MCF 10A (cell line): ENCODE results near the gene METTL21C. TPM values are rescaled to one million over a fixed set of nuclear protein-coding genes. Genes with fewer than 3 reads are reported as not detected.

Experiments used
- BruUV-seq: library from RNA; stranded (reverse); fragments of 400-500 nt; replicated peaks from 2 replicates; lab custom pipeline; 2021; lab: Mats Ljungman, UMichigan
- CTCF ChIA-PET: fragments of 300-600 bp; sonication (Branson Sonifier 250); formaldehyde crosslinking; extraction: SDS; loops from one replicate; lab custom pipeline; 2021; ENCODE audit warnings: antibody characterized with exemption, inconsistent platforms; lab: Yijun Ruan, JAX
- POLR2A ChIA-PET: fragments of 300-600, 350-650 bp; sonication (Branson Sonifier 250); formaldehyde crosslinking; extraction: SDS; loops from one replicate; lab custom pipeline; 2020; ENCODE audit warnings: antibody characterized with exemption, inconsistent platforms; lab: Yijun Ruan, JAX
- DNase-seq: peaks from one replicate; pipeline ENCODE4 v3.0.0-alpha.2; 2018; ENCODE audit not compliant: unreplicated experiment
- H3K27ac Mint-ChIP-seq: one replicate; pipeline ENCODE4 v1.8.0; 2022; ENCODE audit warnings: mild to moderate bottlenecking, low read depth, mixed read lengths; ENCODE audit not compliant: unreplicated experiment
- H3K27me3 Mint-ChIP-seq: one replicate; pipeline ENCODE4 v1.8.0; 2022; ENCODE audit warnings: mixed read lengths; ENCODE audit not compliant: insufficient read depth, unreplicated experiment
- H3K36me3 Mint-ChIP-seq: one replicate; pipeline ENCODE4 v1.8.0; 2022; ENCODE audit warnings: mild to moderate bottlenecking, moderate library complexity, mixed read lengths; ENCODE audit not compliant: insufficient read depth, unreplicated experiment
- H3K4me1 Mint-ChIP-seq: one replicate; pipeline ENCODE4 v1.8.0; 2022; ENCODE audit warnings: mixed read lengths; ENCODE audit not compliant: insufficient read depth, unreplicated experiment
- H3K4me3 Mint-ChIP-seq: one replicate; pipeline ENCODE4 v1.8.0; 2022; ENCODE audit warnings: mild to moderate bottlenecking, moderate library complexity, mixed read lengths; ENCODE audit not compliant: unreplicated experiment
- H3K9me3 Mint-ChIP-seq: one replicate; pipeline ENCODE4 v1.8.0; 2022; ENCODE audit warnings: mixed read lengths; ENCODE audit not compliant: unreplicated experiment
- intact Hi-C: fragments of 100-400 bp; cut with micrococcal nuclease; formaldehyde crosslinking; loops from 2 replicates; pipeline ENCODE4 v1.14.1; 2022
- total RNA-seq: library from RNA; stranded (reverse); gene quantifications from 2 replicates; pipeline ENCODE4 v1.2.3, GENCODE V29; 2022
- TF ChIP-seq, protein P1 (sequence below): fragments of 200-600 bp; IDR thresholded peaks from one replicate; pipeline ENCODE4 v1.8.0; 2022; ENCODE audit warnings: antibody characterized with exemption, mild to moderate bottlenecking; ENCODE audit not compliant: unreplicated experiment

METTL21C gene
- total RNA-seq, 1 experiment from 2014 or later, result not detected

DNA sequence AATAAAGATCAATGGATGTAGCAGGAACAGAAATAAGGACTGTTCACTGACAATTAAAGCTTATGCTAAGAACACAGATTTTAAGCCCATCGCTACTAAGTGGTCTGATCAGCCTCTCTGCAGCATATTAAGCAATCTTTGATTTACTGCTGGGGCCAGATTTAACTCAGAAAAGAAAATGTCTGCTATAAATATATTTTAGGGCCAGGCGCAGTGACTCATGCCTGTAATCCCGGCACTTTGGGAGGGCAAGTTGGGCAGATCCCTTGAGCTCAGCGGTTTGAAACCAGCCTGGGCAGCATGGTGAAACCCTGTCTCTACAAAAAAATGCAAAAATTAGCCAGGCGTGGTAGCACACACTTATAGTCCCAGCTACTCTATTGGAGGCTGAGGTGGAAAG is 43.0 kb downstream of the METTL21C start:
- H3K27ac Mint-ChIP-seq, result peak overlapping the region; percentile 27
- peak; percentile 79 for DNase-seq
- no peaks in the 10 kb centered on the region for H3K9me3 Mint-ChIP-seq
- H3K4me1 Mint-ChIP-seq, result peaks cover 6% of the 10 kb centered on the region
- TF ChIP-seq, protein P1, sequence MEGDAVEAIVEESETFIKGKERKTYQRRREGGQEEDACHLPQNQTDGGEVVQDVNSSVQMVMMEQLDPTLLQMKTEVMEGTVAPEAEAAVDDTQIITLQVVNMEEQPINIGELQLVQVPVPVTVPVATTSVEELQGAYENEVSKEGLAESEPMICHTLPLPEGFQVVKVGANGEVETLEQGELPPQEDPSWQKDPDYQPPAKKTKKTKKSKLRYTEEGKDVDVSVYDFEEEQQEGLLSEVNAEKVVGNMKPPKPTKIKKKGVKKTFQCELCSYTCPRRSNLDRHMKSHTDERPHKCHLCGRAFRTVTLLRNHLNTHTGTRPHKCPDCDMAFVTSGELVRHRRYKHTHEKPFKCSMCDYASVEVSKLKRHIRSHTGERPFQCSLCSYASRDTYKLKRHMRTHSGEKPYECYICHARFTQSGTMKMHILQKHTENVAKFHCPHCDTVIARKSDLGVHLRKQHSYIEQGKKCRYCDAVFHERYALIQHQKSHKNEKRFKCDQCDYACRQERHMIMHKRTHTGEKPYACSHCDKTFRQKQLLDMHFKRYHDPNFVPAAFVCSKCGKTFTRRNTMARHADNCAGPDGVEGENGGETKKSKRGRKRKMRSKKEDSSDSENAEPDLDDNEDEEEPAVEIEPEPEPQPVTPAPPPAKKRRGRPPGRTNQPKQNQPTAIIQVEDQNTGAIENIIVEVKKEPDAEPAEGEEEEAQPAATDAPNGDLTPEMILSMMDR, result no peak
- H3K4me3 Mint-ChIP-seq, result no peak overlapping the region
- intact Hi-C loops, result loop anchor here (5.0 kb wide), 1 partner anchor 75 kb away; no protein-coding TSS in a partner anchor
- POLR2A ChIA-PET, result interaction anchor here (0.9 to 3.7 kb wide), 6 partner anchors 9 to 193 kb away, joined by 3 to 22 read pairs (median 5); partner anchors contain the start of gene ERCC5
- CTCF ChIA-PET, result interaction anchor here (0.5 to 4.0 kb wide), 5 partner anchors 14 to 503 kb away, joined by 4 to 21 read pairs (median 4); no protein-coding TSS in a partner anchor
- peaks cover 24% of the 10 kb centered on the region for H3K36me3 Mint-ChIP-seq
- BruUV-seq, result no TSS peak
- no peaks in the 10 kb centered on the region for H3K27me3 Mint-ChIP-seq

DNA sequence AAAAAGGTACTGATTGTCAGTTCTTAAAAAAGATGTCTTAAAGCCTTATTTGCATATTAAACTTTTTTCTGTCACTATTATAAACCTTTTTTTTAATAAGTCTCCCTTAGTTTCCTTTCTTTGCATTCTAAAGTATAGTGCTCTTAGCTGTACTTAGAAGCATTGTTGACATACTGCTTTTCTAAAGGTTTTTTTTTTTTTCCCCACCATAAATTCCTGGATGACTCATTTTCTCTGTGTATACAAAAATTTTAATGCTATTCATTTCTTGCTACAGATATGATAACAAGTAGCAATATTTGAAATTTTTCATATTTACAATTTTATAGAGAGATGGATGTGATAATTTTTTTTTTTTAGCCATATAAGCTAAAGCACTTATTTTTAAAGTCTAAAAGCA is 43.5 kb downstream of the METTL21C start:
- Mint-ChIP-seq H3K4me1 (peaks cover 6% of the 10 kb centered on the region), H3K36me3 (peaks cover 29% of the 10 kb centered on the region), H3K4me3 (no peak overlapping the region), H3K9me3 (no peaks in the 10 kb centered on the region), H3K27me3 (no peaks in the 10 kb centered on the region), H3K27ac (no peak overlapping the region)
- no TSS peak for BruUV-seq
- POLR2A ChIA-PET, result interaction anchor here (0.9 to 3.7 kb wide), 6 partner anchors 8 to 194 kb away, joined by 3 to 22 read pairs (median 5); partner anchors contain the start of gene ERCC5
- CTCF ChIA-PET, result interaction anchor here (0.5 to 4.0 kb wide), 5 partner anchors 13 to 504 kb away, joined by 4 to 21 read pairs (median 4); no protein-coding TSS in a partner anchor
- peak; percentile 32 for DNase-seq
- TF ChIP-seq, protein P1, result no peak
- intact Hi-C loops, result loop anchor here (5.0 kb wide), 1 partner anchor 76 kb away; no protein-coding TSS in a partner anchor

DNA sequence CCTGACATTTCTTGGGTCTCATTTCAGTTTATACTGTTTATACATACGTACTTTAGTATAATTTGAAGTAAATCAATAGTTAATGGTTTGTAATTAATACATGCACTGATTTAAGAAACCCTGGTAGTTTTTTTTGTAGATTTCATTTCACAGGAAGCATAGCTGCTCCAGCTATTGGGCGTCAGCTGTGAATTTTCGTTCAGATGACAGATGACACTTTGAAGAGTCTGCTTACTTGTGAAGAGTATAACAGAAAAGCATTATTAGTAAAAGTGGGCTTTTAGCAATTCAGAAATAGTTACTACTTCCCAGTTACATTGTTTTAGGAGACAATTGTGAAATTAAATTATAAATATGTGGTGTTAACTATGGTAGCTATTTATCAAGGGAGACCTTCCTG is 44.4 kb downstream of the METTL21C start:
- ChIA-PET CTCF (interaction anchor here (0.5 to 1.5 kb wide), 5 partner anchors 12 to 1758 kb away, joined by 3 to 5 read pairs (median 4); no protein-coding TSS in a partner anchor), POLR2A (interaction anchor here (0.8 to 3.7 kb wide), 4 partner anchors 55 to 195 kb away, joined by 3 to 22 read pairs (median 5); no protein-coding TSS in a partner anchor)
- BruUV-seq, result no TSS peak
- DNase-seq, result no peak
- H3K4me3 Mint-ChIP-seq, result no peak overlapping the region
- H3K27me3 Mint-ChIP-seq, result no peaks in the 10 kb centered on the region
- intact Hi-C loops, result loop anchor here (5.0 kb wide), 1 partner anchor 77 kb away; no protein-coding TSS in a partner anchor
- H3K4me1 Mint-ChIP-seq, result peaks cover 6% of the 10 kb centered on the region
- no peak overlapping the region for H3K27ac Mint-ChIP-seq
- H3K36me3 Mint-ChIP-seq, result peaks cover 38% of the 10 kb centered on the region
- TF ChIP-seq, protein P1, result no peak
- H3K9me3 Mint-ChIP-seq, result no peaks in the 10 kb centered on the region

DNA sequence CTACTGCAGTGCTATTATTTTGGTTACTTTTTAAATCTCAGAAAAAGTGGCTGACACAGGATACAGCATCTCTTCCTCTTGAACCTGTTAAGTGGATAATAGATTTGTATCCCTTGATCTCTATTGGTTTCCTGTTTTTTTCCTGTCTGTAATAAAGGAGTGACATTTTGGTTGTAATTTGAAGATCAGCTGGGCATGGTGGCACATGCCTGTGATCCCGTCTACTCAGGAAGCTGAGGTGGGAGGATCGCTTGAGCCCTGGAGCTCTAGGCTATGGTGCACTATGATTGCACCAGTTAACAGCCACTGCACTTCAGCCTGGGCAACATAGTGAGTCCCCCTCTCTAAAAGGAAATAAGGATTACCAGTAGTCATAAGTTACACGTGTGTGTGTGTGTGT is 46.8 kb downstream of the METTL21C start:
- ChIA-PET POLR2A (interaction anchor here (0.6 to 1.4 kb wide), 2 partner anchors 77 to 127 kb away, joined by 3 to 4 read pairs; no protein-coding TSS in a partner anchor), CTCF (no interaction called here)
- TF ChIP-seq, protein P1, result no peak
- intact Hi-C loops, result no loop called here
- Mint-ChIP-seq H3K4me3 (no peak overlapping the region), H3K4me1 (peaks cover 6% of the 10 kb centered on the region), H3K9me3 (no peaks in the 10 kb centered on the region), H3K27ac (peak overlapping the region; percentile 9), H3K36me3 (peaks cover 62% of the 10 kb centered on the region), H3K27me3 (no peaks in the 10 kb centered on the region)
- DNase-seq, result no peak
- no TSS peak for BruUV-seq
